ENCODE data around the gene GTF2H2.
"Not testable (repeated sequence)": the region's sequence is repeated elsewhere in the genome, so short reads cannot be mapped to it uniquely, and the experiment has no call there.

The GTF2H2 gene

GRCh38 chr5:71025289-71025953 is 42.1 kb downstream of the GTF2H2 start, which contains the start of gene NAIP:
Gene NAIP, minus strand, starts transcription at chr5:71025339. Its CDS starts 12,424 bp downstream, at chr5:71012915.
- DNase-seq (ENCODE audit: low read depth); H3K4me3 ChIP-seq (ENCODE audit: low read depth, low read length); in situ Hi-C loops (cut with HindIII; ENCODE audit: low sequenced_read_pairs): not testable (repeated sequence)

GRCh38 chr5:71020643-71021042 is 46.8 kb downstream of the GTF2H2 start:
- in situ Hi-C loops (cut with HindIII; ENCODE audit: low sequenced_read_pairs); DNase-seq (ENCODE audit: low read depth); H3K4me3 ChIP-seq (ENCODE audit: low read depth, low read length): not testable (repeated sequence)

- DNase-seq (ENCODE audit: low read depth); in situ Hi-C loops (cut with HindIII; ENCODE audit: low sequenced_read_pairs); H3K4me3 ChIP-seq (ENCODE audit: low read depth, low read length): not testable (repeated sequence)
These were observed 49.0 kb downstream of the GTF2H2 start for GRCh38 chr5:71018376-71019005.

- no peak for TF ChIP-seq CTCF (IDR thresholded peaks at IDR 0.05; ENCODE audit: low read depth, low read length, missing control alignments)
- no peak overlapping the region for H3K4me3 ChIP-seq (ENCODE audit: low read depth, low read length)
- in situ Hi-C loops (cut with HindIII; ENCODE audit: low sequenced_read_pairs): no loop called here
- DNase-seq (ENCODE audit: low read depth): no peak
These were observed 53.3 kb downstream of the GTF2H2 start for GRCh38 chr5:71014176-71014575.

GRCh38 chr5:71013575-71013974 is 53.9 kb downstream of the GTF2H2 start:
- in situ Hi-C loops (cut with HindIII; ENCODE audit: low sequenced_read_pairs): no loop called here
- no peak for DNase-seq (ENCODE audit: low read depth)
- TF ChIP-seq CTCF (IDR thresholded peaks at IDR 0.05; ENCODE audit: low read depth, low read length, missing control alignments): no peak
- no peak overlapping the region for H3K4me3 ChIP-seq (ENCODE audit: low read depth, low read length)

GRCh38 chr5:71011194-71011792 is 56.2 kb downstream of the GTF2H2 start:
- H3K4me3 ChIP-seq (ENCODE audit: low read depth, low read length): no peak overlapping the region
- no peak for DNase-seq (ENCODE audit: low read depth)
- in situ Hi-C loops (cut with HindIII; ENCODE audit: low sequenced_read_pairs): no loop called here
- TF ChIP-seq CTCF (IDR thresholded peaks at IDR 0.05; ENCODE audit: low read depth, low read length, missing control alignments): no peak

GRCh38 chr5:71006983-71007382 is 60.5 kb downstream of the GTF2H2 start:
- DNase-seq (ENCODE audit: low read depth); in situ Hi-C loops (cut with HindIII; ENCODE audit: low sequenced_read_pairs); H3K4me3 ChIP-seq (ENCODE audit: low read depth, low read length): not testable (repeated sequence)

All from astrocyte of the cerebellum (primary cell).